Hematopoietic multipotent progenitor cell treated with erythropoietin and hydrocortisone succinate and interleukin-3 and kit ligand, for 17 days (in vitro differentiated cells): Measurements from ENCODE around the gene C6orf58.

Source experiments
- DNase-seq: peaks from one replicate; pipeline ENCODE4 v3.0.0-alpha.2; 2015; ENCODE audit warnings: low spot score

The C6orf58 gene

GRCh38 chr6:127576874-127577273 is at the start of gene C6orf58:
TSS of gene C6orf58 (plus strand) at chr6:127577174. CDS start at chr6:127577186, 12 bp downstream.
- DNase-seq, result no peak

- DNase-seq, result no peak
Observed at GRCh38 chr6:127533011-127533410, 44.0 kb upstream of the C6orf58 start.

- DNase-seq, result no peak
Observed at GRCh38 chr6:127533736-127534135, 43.2 kb upstream of the C6orf58 start.

DNA sequence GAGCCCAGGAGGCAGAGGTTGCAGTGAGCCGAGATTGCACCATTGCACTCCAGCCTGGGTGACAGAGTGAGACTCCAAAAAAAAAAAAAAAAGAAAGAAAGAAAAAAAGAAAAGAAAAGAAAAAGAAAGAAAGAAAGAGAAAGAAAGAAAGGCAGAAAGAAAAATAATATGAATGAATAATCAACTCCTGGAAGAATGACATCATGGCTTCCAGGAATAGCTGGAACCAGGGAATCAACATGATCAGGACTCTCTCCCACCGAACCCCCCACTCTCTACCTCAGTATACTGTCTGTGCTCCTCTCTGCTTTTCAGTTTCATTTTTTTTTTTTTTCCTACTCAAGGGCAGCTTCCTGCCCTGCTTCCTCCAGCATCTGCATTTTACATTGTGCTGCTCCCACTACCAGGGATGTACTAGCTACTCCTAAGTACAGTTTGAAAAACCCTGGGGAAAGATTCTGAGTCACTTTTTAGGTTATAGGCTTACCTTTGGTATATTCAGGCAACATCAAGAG is 38.2 kb upstream of the C6orf58 start:
- DNase-seq, result no peak

GRCh38 chr6:127539272-127539671 is 37.7 kb upstream of the C6orf58 start:
- no peak for DNase-seq

GRCh38 chr6:127547215-127547614 is 29.8 kb upstream of the C6orf58 start:
- DNase-seq, result no peak

GRCh38 chr6:127547904-127548649 is 28.9 kb upstream of the C6orf58 start:
- DNase-seq, result no peak

GRCh38 chr6:127550403-127550802 is 26.6 kb upstream of the C6orf58 start:
- DNase-seq, result no peak

DNA sequence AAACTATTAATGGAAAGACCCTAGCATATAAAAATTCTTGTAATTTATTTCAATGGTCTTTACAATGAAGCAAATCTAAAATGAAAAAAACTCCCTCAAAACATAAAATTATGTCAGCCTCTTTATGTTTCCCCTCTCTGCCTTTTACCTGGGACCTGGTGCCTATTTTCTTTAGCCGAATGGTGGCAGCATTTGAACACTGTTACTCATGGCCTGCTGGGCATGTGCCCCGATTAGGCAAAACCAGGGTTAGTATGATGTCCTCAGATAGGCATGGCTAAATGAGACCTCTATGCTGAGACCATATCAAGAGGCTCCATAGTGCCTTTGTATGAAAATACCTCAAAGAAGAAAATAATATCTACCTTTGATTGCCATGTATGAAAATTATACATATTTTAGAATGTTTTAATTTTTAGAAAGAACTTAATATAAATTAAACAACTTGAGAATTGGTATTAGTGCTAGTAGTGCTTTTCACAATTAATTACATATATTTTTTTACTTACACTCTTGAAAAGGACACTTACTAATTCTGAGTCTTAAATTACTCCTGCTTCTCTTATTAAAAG is 22.5 kb upstream of the C6orf58 start:
- no peak for DNase-seq

GRCh38 chr6:127561660-127562059 is 15.3 kb upstream of the C6orf58 start:
- DNase-seq, result no peak

DNA sequence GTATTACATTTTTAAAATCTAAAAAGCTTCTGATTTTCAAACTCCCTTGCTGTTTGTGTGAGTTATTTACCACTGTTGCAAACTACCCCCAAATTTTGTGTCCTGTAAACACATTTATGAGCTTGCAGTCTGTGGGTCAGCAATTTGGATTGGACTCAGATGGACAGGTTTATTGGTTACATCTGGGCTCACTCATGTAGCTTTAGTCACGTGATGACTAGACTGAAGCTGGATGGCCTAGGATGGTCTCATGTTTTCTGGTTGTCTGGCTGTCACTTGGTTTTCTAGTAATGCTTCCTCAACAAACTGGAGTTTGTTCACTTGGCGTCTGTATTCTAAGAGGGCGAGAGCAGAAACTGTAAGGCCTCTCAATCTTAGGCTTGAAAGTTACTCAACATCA is 12.2 kb upstream of the C6orf58 start:
- DNase-seq, result no peak

DNA sequence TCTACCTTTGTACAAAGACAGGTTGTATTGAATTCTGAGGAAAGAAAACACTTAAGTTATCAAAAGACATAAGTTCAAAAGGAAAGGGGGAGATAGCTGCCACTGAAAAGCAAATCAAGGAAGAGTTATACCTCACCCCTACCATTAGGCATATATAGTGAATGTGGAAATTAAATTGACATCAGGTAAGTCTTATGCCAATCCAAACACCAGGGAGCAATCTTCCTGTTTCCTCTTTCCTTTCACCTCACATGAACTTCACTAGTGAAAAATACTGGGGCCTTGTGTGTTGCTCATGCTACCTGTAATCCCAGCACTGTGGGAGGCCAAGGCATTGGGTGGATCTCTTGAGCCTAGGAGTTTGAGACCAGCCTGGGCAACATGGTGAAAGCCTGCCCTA is 10.9 kb upstream of the C6orf58 start:
- no peak for DNase-seq

- DNase-seq, result no peak
Observed at GRCh38 chr6:127566651-127567050, 10.3 kb upstream of the C6orf58 start.

- no peak for DNase-seq
Observed at GRCh38 chr6:127567476-127567875, 9.5 kb upstream of the C6orf58 start.

DNA sequence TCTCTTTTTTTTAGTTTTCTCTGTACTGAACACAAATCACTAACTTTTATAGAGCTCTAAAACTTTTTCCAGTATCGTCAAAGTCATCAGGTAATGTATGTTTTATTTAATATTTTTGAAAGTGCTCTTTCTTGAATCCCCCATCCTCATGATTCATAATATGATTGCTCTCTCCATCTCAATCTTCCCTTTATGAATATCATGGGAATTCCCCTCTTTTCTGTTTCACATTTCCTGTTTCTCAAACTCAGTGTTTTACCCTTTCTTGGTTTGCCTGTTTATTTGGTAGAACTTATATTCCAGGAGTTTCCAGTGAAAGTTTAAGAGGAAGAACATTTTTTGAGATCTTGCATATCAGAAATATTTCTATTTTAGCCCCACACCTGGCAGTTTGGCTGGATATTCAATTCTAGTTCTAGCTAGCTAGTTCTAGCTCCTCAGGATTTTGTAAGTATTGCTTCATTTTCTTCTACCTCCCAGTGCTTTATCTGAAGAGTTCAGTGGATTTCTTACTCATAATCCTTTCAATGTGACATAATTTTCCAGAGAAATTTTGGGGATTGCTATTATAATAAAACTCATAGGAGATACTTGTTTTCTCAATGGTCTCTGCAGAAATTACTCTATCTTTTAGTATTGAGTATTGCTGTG is 6.1 kb upstream of the C6orf58 start:
- DNase-seq, result no peak

DNA sequence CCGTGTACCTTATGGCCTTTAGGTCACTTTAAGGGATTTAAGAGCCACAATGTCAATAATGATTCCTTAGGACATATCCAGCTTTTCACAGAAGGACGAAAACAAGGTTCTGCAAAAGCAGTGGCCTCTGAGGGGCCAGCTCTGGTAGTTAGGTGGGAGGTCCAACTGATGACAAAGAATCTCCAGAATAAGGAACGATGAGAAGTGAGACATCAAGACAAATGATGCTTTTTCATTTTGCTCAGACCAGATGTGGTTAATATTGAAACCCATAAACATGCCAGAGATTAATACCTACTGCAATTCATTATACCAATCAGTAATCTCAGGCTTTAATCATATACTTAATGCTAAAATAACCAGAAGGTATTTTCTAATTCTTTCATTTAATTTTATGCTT is 1.9 kb downstream of the C6orf58 start:
- no peak for DNase-seq

- no peak for DNase-seq
Observed at GRCh38 chr6:127581576-127581975, 4.6 kb downstream of the C6orf58 start.

DNA sequence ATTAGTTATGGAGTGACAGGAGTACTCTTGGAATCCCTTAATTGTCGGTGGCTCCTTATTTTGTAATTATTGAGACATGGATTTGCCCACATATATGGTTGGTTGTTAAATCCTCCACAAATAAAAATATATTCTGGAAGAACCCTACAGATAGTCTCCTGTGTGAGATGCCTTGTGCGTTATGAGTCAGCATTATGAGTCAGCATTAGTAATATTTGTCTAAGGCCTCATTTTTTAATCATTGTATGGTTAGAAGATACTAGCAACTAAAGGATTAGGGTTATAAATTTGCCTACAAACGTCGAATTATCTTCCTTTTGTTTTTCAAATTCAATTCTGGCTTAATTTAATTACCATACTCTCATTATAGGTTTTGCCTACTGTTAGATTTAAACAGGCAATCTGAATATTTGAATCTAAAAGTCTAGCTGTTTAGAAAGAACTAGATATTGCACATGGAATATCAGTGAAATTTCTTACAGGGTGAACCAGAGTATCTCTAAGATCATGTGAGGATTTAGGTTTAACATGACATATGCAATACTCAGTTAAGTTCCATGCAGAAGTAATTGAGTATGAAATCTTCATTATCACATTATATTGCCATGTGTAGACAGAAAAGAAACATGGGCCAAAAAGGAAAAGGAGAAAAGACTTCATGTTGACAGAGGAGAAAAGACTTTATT is 5.9 kb downstream of the C6orf58 start:
- DNase-seq, result no peak

DNA sequence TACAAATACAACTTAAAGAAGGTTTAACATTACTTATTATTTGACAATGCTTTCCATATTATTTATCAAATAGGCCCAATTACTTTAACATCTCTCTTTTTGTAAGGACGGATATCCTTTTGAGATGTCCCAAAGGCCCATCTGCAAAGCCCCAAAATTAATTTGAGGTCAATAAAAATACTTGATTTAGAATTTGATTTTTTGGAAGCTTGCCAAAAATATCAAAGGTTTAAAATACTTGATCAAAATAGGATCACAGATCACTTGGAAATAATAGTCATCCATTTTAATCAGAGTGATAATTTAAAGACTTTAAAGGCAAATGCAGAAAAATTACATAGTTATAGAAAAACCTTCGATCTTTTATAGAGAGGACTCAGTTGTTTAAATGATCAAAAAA is 8.1 kb downstream of the C6orf58 start:
- DNase-seq, result no peak

GRCh38 chr6:127586372-127586771 is 9.4 kb downstream of the C6orf58 start:
- no peak for DNase-seq

- DNase-seq, result no peak
Observed at GRCh38 chr6:127587875-127588274, 10.9 kb downstream of the C6orf58 start.

DNA sequence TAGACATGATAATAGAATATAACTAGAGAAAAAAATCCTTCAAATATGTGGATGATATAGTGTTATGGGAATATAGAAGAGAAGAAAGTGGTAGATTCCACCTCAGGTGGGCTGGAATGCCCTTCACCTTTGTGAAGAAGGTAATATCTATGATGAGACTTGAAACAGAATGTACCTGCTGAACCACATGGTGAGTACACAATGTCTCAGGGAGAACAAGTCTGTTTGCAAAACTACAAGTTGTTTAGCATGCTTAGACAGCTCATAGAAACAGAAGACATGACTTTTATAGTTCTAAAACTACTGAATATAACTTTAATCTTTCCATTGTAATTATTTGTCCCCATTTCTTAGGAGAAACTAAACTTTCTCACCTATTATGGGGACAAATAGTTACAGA is 12.2 kb downstream of the C6orf58 start:
- no peak for DNase-seq

GRCh38 chr6:127590344-127590743 is 13.4 kb downstream of the C6orf58 start:
- no peak for DNase-seq
